Stimulated activated CD4-positive, alpha-beta T cell treated with anti-CD3 and anti-CD28 coated beads, Interleukin-4, amount 100 ng/mL, for 24 hours (primary cell): ENCODE measurements around the gene FAT1.

Source experiments
- DNase-seq: peaks from one replicate; pipeline ENCODE4 v3.0.0-alpha.2; 2020

FAT1 gene

GRCh38 chr4:186599483-186599882, 124.2 kb downstream of the FAT1 start:
- no peak for DNase-seq

DNA sequence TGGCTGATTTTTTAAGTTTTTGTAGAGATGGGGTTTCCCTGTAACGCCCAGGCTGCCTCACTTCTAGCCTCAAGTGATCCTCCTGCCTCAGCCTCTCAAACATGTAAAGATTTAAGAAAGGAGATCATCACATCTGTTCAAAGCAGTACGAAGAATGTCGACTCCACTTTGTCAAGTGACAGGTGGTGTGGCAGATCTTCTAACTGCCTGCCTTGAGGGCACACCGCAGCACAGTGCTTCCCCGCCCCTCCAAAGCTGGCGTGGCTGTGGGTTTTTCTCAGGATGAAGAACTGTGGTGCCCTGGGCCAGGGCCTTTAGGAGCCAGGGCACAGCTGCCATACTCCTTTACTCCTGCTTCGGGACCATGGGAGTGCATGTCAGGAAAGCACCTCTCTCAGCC, 125.0 kb downstream of the FAT1 start:
- no peak for DNase-seq

DNA sequence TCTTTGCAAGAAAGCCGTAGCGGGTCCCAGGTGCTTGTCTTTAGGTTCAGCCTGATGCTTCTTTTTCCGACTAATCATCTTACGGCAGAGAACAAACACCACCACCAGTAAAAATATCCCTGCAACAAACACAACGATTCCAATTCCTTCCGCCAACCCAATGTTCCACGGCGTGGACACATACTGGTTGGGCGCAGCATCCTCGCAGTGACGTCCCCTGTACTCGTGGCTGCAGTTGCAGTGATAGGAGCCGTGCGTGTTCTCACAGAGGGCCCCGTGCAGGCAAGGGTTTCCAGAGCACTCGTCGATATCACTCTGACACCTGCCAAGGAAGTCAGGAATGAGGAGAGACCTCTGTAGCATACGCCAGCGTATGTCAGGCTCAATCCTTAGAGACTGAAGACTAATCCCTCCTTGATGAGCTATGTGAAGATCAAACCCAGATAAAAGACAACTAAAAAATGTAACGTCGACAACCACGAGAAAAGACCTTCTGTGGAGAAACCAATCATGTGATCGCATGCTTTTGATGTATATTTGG, 126.7 kb downstream of the FAT1 start:
- no peak for DNase-seq

GRCh38 chr4:186596346-186596745, 127.3 kb downstream of the FAT1 start:
- DNase-seq: no peak

DNA sequence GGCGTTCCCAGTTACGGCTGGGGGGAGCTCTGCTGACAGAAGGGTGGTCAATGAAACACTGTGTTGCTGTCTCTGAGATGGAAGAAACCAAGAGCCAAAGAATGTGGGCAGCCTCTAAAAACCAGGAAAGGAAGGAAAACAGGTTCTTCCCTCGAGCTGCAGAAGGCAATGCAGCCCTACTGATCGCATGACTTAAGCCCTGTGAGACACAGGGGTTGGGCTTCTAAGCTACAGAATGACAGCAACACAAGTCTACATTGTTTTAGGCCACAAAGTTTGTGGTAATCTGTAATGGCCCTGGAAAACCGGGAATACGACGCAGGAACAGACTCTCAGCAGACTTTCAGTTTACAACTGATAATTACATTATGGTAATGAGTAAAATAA, 130.1 kb downstream of the FAT1 start:
- no peak for DNase-seq

- no peak for DNase-seq
Observed at GRCh38 chr4:186592966-186593586, 130.6 kb downstream of the FAT1 start.

GRCh38 chr4:186592445-186592844, 131.2 kb downstream of the FAT1 start:
- no peak for DNase-seq

GRCh38 chr4:186591651-186592050, 132.0 kb downstream of the FAT1 start:
- no peak for DNase-seq

DNA sequence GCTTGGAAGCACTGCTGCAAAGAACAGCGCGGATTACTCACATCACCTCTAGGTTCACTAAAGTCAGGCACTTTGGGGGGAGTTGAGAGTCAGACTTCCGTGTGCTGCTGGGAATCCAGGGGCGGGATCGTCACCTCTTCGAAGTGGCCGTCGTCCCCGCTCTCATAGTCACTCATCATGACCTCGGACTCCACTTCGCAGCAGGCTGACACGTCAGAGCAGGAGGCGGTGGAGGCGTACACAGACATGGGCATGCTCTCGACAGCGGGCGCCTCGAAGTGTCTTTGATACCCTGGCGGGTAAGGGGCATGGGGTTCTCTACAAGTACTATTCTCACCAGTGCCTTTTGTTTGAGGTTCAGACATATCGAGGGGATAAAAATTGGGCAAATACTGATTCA, 135.2 kb downstream of the FAT1 start:
- no peak for DNase-seq

- peak; percentile 66 for DNase-seq
Observed at GRCh38 chr4:186587416-186588018, 136.1 kb downstream of the FAT1 start.

- DNase-seq: no peak
Observed at GRCh38 chr4:186586205-186586604, 137.5 kb downstream of the FAT1 start.

DNA sequence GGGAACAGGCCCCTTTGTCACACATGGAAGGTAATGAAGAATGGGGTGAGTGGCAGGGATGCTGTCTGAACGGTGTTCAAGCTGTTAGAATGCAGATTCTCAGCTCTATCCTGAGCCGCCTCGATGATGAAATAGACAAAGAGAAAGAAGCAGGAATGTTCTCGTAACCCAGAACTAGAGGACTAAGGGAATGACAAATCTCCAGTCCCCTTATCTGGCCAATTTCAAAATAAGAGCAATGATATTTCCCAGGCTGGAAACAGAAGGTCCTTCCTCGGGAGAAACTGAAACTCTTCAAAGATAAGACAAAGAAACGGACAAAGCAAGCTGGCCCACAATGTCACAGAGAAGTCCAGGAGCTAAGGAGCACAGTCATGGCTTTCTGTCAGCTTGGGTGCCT, 138.7 kb downstream of the FAT1 start:
- DNase-seq: no peak

DNA sequence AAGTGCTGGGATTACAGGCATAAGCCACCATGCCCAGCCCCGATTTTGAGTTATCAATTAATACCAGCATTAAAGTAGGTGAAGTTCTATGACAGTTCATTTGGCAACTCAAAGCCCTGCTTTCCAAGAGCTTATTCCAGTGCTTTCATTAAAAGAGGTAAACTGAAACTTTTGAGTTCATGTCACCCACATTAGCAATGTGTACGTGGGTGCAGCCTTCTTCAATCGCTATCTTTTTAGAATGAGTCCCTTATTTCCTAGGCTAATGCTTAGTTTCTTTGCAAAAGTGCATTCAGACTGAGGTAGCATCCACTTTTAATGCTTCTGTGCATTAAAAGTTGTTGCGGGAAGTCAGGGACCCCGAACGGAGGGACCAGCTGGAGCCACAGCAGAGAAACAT, 142.2 kb downstream of the FAT1 start:
- DNase-seq: no peak

GRCh38 chr4:186580669-186581068, 143.0 kb downstream of the FAT1 start:
- no peak for DNase-seq

DNA sequence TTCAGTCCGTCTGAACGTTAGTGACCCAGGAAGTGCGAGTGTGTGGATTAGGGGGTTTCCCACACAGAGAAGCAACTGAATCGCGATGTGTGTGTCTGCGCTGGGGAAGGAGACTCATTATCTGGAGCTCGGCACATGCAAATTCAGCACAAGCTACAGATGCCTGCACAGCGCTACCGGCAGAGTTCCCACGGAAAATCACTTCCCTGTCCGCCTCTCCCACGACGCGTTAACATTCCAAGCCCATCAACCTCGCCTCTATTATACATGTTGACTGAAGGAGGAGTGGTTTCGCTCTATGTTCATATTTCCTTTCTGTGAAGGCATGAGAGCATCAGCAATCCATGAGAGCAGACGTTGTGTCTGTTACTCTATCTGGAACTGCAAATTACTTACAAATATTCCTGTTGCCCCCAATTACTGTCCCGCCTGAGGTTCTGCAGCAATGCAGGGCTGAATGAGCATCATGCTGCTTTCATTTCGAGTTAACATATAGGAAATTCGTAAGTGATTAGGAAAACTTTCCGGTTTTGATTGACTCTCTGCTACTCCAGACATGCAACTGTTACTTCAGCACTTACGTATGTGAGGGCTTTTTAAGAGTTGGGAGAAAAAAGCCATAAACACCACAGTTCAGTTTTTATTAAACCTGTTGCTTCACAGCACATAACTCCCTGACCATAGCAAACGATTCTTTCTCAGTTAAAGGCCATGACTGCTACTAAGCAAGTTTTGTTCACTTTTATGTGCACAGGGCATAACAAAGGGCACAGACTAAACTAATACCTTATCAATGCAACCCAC, 153.3 kb downstream of the FAT1 start:
- no peak for DNase-seq

- DNase-seq: no peak
Observed at GRCh38 chr4:186569533-186570192, 154.0 kb downstream of the FAT1 start.

- no peak for DNase-seq
Observed at GRCh38 chr4:186566068-186566467, 157.6 kb downstream of the FAT1 start.

DNA sequence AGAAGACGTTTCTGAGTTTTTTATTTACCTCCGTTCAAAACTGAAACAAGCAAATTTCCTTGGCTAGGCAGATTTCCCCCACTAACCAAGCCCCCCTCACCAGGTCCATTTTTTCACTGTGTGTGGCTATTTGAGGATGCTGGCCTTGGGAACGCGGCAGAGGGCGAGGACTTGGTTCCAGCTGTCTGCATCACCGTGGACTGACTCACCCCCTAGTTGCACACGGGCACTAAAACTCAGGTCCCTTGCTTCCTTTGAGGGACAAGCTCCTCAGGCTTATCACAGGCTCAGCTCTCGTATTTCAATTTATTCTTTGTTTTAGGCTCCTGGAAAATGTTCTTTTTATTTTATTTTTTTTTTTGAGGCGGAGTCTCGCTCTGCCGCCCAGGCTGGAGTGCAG, 159.9 kb downstream of the FAT1 start:
- no peak for DNase-seq

DNA sequence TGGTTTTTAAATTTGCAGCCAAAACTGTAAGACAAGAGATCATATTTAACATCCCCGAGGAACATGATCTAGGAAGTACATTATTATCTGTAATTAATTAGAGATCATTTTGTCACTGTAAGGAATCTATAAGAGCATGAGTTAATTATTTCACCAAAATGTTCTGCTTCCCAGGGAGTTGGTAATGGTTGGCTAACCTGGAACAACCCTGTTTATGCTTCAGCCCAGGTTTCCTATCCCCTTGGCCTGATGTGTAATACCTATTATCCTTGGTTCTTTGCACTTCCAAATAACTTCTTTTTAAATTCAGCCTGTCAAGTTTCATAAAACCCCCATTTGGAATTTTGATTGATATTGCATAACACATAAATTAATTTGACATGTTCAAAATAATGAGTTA, 161.9 kb downstream of the FAT1 start:
- no peak for DNase-seq

DNA sequence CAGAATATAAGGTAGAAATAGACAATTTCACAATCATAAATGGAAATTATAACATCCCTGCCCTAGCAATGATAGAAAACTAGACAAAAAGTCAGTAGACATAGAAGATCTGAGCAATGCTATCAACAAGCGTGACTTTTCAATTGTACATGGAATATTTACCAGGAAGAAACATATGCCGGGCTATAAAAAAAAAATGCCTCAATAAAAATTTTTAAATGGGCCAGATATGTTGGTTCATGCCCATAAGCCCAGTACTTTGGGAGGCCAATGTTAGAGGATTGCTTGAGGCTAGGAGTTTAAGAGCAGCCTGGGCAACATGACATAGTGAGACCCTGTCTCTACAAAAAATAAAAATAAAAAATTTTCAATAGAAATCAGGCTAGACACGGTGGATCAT, 163.0 kb downstream of the FAT1 start:
- no peak for DNase-seq

- no peak for DNase-seq
Observed at GRCh38 chr4:186557486-186557885, 166.2 kb downstream of the FAT1 start.

DNA sequence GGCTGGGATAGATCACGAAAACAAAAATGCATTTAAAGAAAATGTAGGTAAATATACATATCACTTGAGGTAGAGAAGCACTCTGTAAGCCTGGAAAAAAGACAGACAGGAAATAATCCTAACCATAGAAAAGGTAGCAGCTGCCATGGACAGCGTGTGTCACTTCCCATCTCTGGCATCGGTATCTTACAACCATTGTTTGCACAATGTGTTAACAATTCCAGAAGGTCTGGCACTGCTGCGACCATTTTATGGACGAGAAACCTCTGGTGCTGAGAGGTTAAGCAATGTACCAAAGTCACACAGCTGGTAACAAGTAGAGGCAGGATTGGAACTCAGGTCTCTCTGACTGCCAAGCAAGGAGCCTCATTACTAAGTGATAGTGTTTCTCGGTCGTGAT, 166.6 kb downstream of the FAT1 start:
- DNase-seq: no peak
